ENCODE results near the gene TRPM1.

The TRPM1 gene

GRCh38 chr15:30956216-30957124 is 145.1 kb downstream of the TRPM1 start:
- TF ChIP-seq CTCF (IDR thresholded peaks at IDR 0.05): no peak

- no peak for TF ChIP-seq CTCF (IDR thresholded peaks at IDR 0.05)
Observed at GRCh38 chr15:30954674-30955073, 146.9 kb downstream of the TRPM1 start.

- no peak for TF ChIP-seq CTCF (IDR thresholded peaks at IDR 0.05)
Observed at GRCh38 chr15:30953731-30954378, 147.7 kb downstream of the TRPM1 start.

GRCh38 chr15:30953183-30953582 is 148.3 kb downstream of the TRPM1 start:
- TF ChIP-seq CTCF (IDR thresholded peaks at IDR 0.05): no peak
